Psoas muscle (tissue), 8 donors: ENCODE results near the gene C14orf93. TPM values are rescaled to one million over a fixed set of nuclear protein-coding genes. Genes with fewer than 3 reads are reported as not detected.

Experiments
- ATAC-seq, 4 donors: fragments of 200-7000 bp; cut with Tn5 transposase; one replicate each; pipeline ENCODE4 v1.9.1; 2020; ENCODE audit warnings: moderate library complexity in 3 of 4, mild to moderate bottlenecking in 2 of 4
- DNase-seq, 2 donors: peaks; one replicate each; pipeline ENCODE4 v3.0.0-alpha.2; 2020
- H3K27ac ChIP-seq: fragments of 200-600 bp; one replicate; pipeline ENCODE4 v1.8.0; 2022
- H3K27me3 ChIP-seq, 3 donors: fragments of 200-600 bp in 1 of 3; one replicate each; pipeline versions ENCODE4 v1.6.1 to v1.8.0; 2013 to 2022; ENCODE audit warnings: low read length in 2 of 3, mild to moderate bottlenecking in 2 of 3, moderate library complexity in 1 of 3; ENCODE audit not compliant: insufficient read depth in 3 of 3
- H3K36me3 ChIP-seq, 2 donors: fragments of 200-600 bp in 1 of 2; one replicate each; pipeline versions ENCODE4 v1.6.1 to v1.8.0; 2013 to 2022; ENCODE audit warnings: low read depth in 1 of 2, mild to moderate bottlenecking in 1 of 2, moderate library complexity in 1 of 2; ENCODE audit not compliant: insufficient read depth in 1 of 2
- H3K4me1 ChIP-seq: fragments of 200-600 bp; one replicate; pipeline ENCODE4 v1.8.0; 2022
- H3K4me3 ChIP-seq: fragments of 200-600 bp; one replicate; pipeline ENCODE4 v1.8.0; 2022; ENCODE audit warnings: mild to moderate bottlenecking
- H3K9me3 ChIP-seq: fragments of 200-600 bp; one replicate; pipeline ENCODE4 v1.8.0; 2022
- WGBS, 3 donors: extraction: QIAGEN DNeasy Blood & Tissue Kit; methylation state at CpG; one replicate each; pipeline versions ENCODE4 v1.1.6 to v1.1.7; 2013; 5-methylcytosine and 5-hydroxymethylcytosine counted together
- intact Hi-C, 2 donors: fragments of 100-400 bp; cut with DNase I; formaldehyde crosslinking; loops; one replicate each; pipeline versions ENCODE4 v1.11.0 to v1.14.2; 2022
- polyA plus RNA-seq, 3 donors: library from polyadenylated mRNA; stranded (reverse); fragments of 200-250 nt; gene quantifications; one replicate each; pipeline ENCODE4 v1.2.3, GENCODE V29; 2013
- total RNA-seq, 4 donors: library from RNA; stranded (reverse); fragmentation: NEBNext Ultra II Directional in 2 of 4; extraction: Animal tissue kit (Norgen Biotek cat#: 25700) in 2 of 4; gene quantifications; one replicate each; pipeline versions ENCODE4 v1.2.1 to v1.2.4, GENCODE V29; 2021 to 2023
- TF ChIP-seq, protein P1 (sequence below): fragments of 200-600 bp; IDR thresholded peaks from one replicate; pipeline ENCODE4 v1.8.0; 2022; ENCODE audit warnings: antibody characterized with exemption
- donor health status: healthy with polysubstance abuse.
- donor health status: DM: no; HTN: no; CAD: no; lungs with moderate emphysema.
- donor health status: Bipolar disorder and iron deficiency.
- donor health status: healthy.
- donor health status: DM: yes; HTN: yes; CAD: no.
- donor health status: DM: no; HTN: no; CAD: no.
- donor health status: DM: no; HTN: no; CAD: no.
- donor health status: DM: yes; HTN: yes; CAD: no.

Gene C14orf93
- total and polyA plus RNA-seq, 7 donors, result 1.7 to 5.1 (median 3.5) TPM

GRCh38 chr14:23045419-23046357 lies 35.7 kb upstream of the C14orf93 start:
- no peaks in the 10 kb centered on the region for H3K27me3 ChIP-seq
- WGBS, 3 donors, result 84% methylated on average over 13 of the region's 13 CpGs

GRCh38 chr14:23044840-23045239 lies 34.9 kb upstream of the C14orf93 start:
- Histone ChIP-seq H3K27ac (no peak overlapping the region), H3K4me3 (no peak overlapping the region), H3K36me3 (no peaks in the 10 kb centered on the region), H3K4me1 (no peaks in the 10 kb centered on the region), H3K9me3 (no peaks in the 10 kb centered on the region), H3K27me3 (no peaks in the 10 kb centered on the region)
- 89 to 91% (median 91%) methylated on average over 8 of the region's 8 CpGs for WGBS, 3 donors
- TF ChIP-seq, protein P1, sequence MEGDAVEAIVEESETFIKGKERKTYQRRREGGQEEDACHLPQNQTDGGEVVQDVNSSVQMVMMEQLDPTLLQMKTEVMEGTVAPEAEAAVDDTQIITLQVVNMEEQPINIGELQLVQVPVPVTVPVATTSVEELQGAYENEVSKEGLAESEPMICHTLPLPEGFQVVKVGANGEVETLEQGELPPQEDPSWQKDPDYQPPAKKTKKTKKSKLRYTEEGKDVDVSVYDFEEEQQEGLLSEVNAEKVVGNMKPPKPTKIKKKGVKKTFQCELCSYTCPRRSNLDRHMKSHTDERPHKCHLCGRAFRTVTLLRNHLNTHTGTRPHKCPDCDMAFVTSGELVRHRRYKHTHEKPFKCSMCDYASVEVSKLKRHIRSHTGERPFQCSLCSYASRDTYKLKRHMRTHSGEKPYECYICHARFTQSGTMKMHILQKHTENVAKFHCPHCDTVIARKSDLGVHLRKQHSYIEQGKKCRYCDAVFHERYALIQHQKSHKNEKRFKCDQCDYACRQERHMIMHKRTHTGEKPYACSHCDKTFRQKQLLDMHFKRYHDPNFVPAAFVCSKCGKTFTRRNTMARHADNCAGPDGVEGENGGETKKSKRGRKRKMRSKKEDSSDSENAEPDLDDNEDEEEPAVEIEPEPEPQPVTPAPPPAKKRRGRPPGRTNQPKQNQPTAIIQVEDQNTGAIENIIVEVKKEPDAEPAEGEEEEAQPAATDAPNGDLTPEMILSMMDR, result no peak
- intact Hi-C loops, result no loop called here
- DNase-seq (no peak), ATAC-seq (no peak)

More at GRCh38 chr14:23045419-23046357, 35.7 kb upstream of the C14orf93 start:
- Histone ChIP-seq H3K4me1 (no peaks in the 10 kb centered on the region), H3K27ac (no peak overlapping the region), H3K9me3 (no peaks in the 10 kb centered on the region), H3K4me3 (no peak overlapping the region), H3K36me3 (no peaks in the 10 kb centered on the region)
- TF ChIP-seq, protein P1, result no peak
- DNase-seq (no peak), ATAC-seq (peak in 2 of 4 donors; percentile 23 to 40)
- intact Hi-C loops, result no loop called here

DNA sequence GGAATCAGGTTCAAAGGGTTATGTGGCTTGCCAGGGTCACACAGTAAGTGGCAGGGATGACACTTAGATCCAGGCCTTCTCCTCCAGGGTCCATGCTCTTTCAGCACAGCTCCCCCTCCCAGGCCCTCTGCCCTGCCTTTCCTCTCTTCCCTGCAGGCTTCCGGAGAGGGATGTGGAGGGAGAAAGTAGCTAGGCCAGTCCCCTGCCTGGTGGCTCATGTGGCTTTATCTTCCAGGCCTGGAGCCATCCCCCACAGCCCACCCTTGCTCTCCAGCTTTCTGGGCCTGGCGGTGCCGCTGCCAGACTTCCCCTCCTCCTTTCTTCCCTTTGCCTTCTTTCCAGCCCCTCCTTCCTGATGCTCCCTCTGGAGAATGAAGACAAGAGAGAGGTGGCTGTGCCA lies 33.8 kb upstream of the C14orf93 start:
- no peak overlapping the region for H3K4me3 ChIP-seq
- H3K9me3 ChIP-seq, result no peaks in the 10 kb centered on the region
- H3K27me3 ChIP-seq, result no peaks in the 10 kb centered on the region
- ATAC-seq (no peak), DNase-seq (no peak)
- intact Hi-C loops, result no loop called here
- 77 to 88% (median 86%) methylated on average over 3 of the region's 3 CpGs for WGBS, 3 donors
- no peaks in the 10 kb centered on the region for H3K36me3 ChIP-seq
- TF ChIP-seq, protein P1, result no peak
- no peaks in the 10 kb centered on the region for H3K4me1 ChIP-seq
- H3K27ac ChIP-seq, result no peak overlapping the region

DNA sequence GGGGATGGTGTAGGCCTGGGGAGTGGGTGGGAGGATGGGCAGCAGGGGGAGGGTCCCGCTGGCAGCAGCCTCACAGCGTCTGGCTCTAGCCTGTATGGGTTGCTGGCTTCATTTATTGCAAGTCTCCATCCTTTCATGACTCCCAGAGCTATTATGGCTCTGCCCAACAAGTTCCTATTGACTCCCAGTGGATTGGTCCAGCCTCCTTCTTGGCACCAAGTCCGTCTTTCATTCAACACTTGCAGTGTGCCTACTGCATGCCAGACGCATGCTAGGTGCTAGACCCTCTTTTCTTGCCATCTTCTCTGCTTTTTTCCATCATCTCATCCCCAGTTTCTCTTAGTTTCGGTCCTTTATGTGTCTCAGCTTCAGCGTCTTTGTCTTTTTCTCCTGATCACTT lies 33.2 kb upstream of the C14orf93 start:
- H3K27ac ChIP-seq, result no peak overlapping the region
- no peak overlapping the region for H3K4me3 ChIP-seq
- H3K9me3 ChIP-seq, result no peaks in the 10 kb centered on the region
- DNase-seq (no peak), ATAC-seq (no peak)
- intact Hi-C loops, result no loop called here
- WGBS, 3 donors, result 80 to 84% (median 81%) methylated on average over 6 of the region's 6 CpGs
- H3K27me3 ChIP-seq, result no peaks in the 10 kb centered on the region
- no peaks in the 10 kb centered on the region for H3K4me1 ChIP-seq
- TF ChIP-seq, protein P1, result no peak
- no peaks in the 10 kb centered on the region for H3K36me3 ChIP-seq
